GM21528 (cell line): ENCODE data around the gene SFI1.
A peak's percentile ranks its signal among the peaks of the same experiment; 100 is the strongest.
"Not testable (repeated sequence)": the region's sequence is repeated elsewhere in the genome, so short reads cannot be mapped to it uniquely, and the experiment has no call there.

ENCODE experiments used
- ATAC-seq: cut with Tn5 transposase; IDR thresholded peaks from one replicate; pipeline ENCODE4 v1.9.1; 2021; ENCODE audit warnings: mild to moderate bottlenecking, moderate library complexity; ENCODE audit not compliant: unreplicated experiment, low FRiP score

Gene SFI1

GRCh38 chr22:31630331-31631329 is 134.3 kb downstream of the SFI1 start:
- ATAC-seq: peak; percentile 53

GRCh38 chr22:31631436-31631835 is 135.1 kb downstream of the SFI1 start:
- no peak for ATAC-seq

GRCh38 chr22:31635638-31636306 is 139.4 kb downstream of the SFI1 start:
- ATAC-seq: no peak

GRCh38 chr22:31637447-31637890 is 141.1 kb downstream of the SFI1 start:
- ATAC-seq: no peak

GRCh38 chr22:31637891-31638618 is 141.7 kb downstream of the SFI1 start:
- peak; percentile 46 for ATAC-seq

GRCh38 chr22:31639436-31640039 is 143.2 kb downstream of the SFI1 start:
- no peak for ATAC-seq

GRCh38 chr22:31646186-31647019 is 150.1 kb downstream of the SFI1 start:
- ATAC-seq: no peak

GRCh38 chr22:31647066-31647465 is 150.7 kb downstream of the SFI1 start:
- ATAC-seq: no peak

- no peak for ATAC-seq
These were observed 151.4 kb downstream of the SFI1 start for GRCh38 chr22:31647523-31648320.

GRCh38 chr22:31650391-31650790 is 154.1 kb downstream of the SFI1 start:
- no peak for ATAC-seq

- no peak for ATAC-seq
These were observed 155.3 kb downstream of the SFI1 start for GRCh38 chr22:31651664-31652063.

- no peak for ATAC-seq
These were observed 155.8 kb downstream of the SFI1 start for GRCh38 chr22:31652088-31652487.

GRCh38 chr22:31652911-31653684 is 156.8 kb downstream of the SFI1 start:
- ATAC-seq: no peak

- ATAC-seq: no peak
These were observed 157.6 kb downstream of the SFI1 start for GRCh38 chr22:31653944-31654343.

GRCh38 chr22:31654408-31654807 is 158.1 kb downstream of the SFI1 start:
- ATAC-seq: no peak

- no peak for ATAC-seq
These were observed 162.9 kb downstream of the SFI1 start for GRCh38 chr22:31659246-31659645.

GRCh38 chr22:31660860-31661341 is 164.6 kb downstream of the SFI1 start:
- ATAC-seq: not testable (repeated sequence)
